ENCODE measurements around the gene ADAMTSL3.
"Not testable (repeated sequence)": the region's sequence is repeated elsewhere in the genome, so short reads cannot be mapped to it uniquely, and the experiment has no call there.

- not testable (repeated sequence) for TF ChIP-seq SUZ12 (IDR thresholded peaks at IDR 0.05; ENCODE audit: extremely low read depth, insufficient read depth, insufficient read length); ZNF274 (IDR thresholded peaks at IDR 0.05; ENCODE audit: low read depth, low read length); YY1 (IDR thresholded peaks at IDR 0.05; ENCODE audit: insufficient read depth, insufficient read length)
Observed at GRCh38 chr15:84063674-84064073, 409.8 kb downstream of the ADAMTSL3 start.
